Activated T-helper 1 cell treated with Interleukin-2 at 50 U/mL for 16 hours (primary cell): ENCODE results near the gene NHLRC4.

Source experiments
- DNase-seq: peaks from one replicate; pipeline ENCODE4 v3.0.0-alpha.2; 2020; ENCODE audit warnings: low read depth

Gene NHLRC4

GRCh38 chr16:582614-583331, 16.0 kb downstream of the NHLRC4 start:
- DNase-seq = no peak

GRCh38 chr16:583470-583814, 16.6 kb downstream of the NHLRC4 start:
- no peak for DNase-seq

- DNase-seq = no peak
Measured at GRCh38 chr16:583815-584591, 17.2 kb downstream of the NHLRC4 start.

- no peak for DNase-seq
Measured at GRCh38 chr16:585351-585750, 18.5 kb downstream of the NHLRC4 start.

GRCh38 chr16:586047-586644, 19.3 kb downstream of the NHLRC4 start:
- DNase-seq = no peak

- no peak for DNase-seq
Measured at GRCh38 chr16:586645-587590, 20.1 kb downstream of the NHLRC4 start.

GRCh38 chr16:588639-588888, 21.8 kb downstream of the NHLRC4 start:
- DNase-seq = peak; percentile 39

- DNase-seq = peak; percentile 95
Measured at GRCh38 chr16:588889-589657, 22.3 kb downstream of the NHLRC4 start.

- peak; percentile 98 for DNase-seq
Measured at GRCh38 chr16:589658-590187, 22.9 kb downstream of the NHLRC4 start, which contains the start of gene RAB40C. RAB40C (plus strand) TSS chr16:590066; CDS start chr16:590292, 226 bp downstream.

- no peak for DNase-seq
Measured at GRCh38 chr16:590188-590814, 23.5 kb downstream of the NHLRC4 start.

GRCh38 chr16:590815-591200, 24.0 kb downstream of the NHLRC4 start:
- no peak for DNase-seq

- no peak for DNase-seq
Measured at GRCh38 chr16:591231-591630, 24.4 kb downstream of the NHLRC4 start.

- DNase-seq = no peak
Measured at GRCh38 chr16:591892-592517, 25.2 kb downstream of the NHLRC4 start.

GRCh38 chr16:592518-593306, 25.9 kb downstream of the NHLRC4 start:
- no peak for DNase-seq

GRCh38 chr16:593406-593805, 26.6 kb downstream of the NHLRC4 start:
- no peak for DNase-seq

- DNase-seq = no peak
Measured at GRCh38 chr16:593807-594206, 27.0 kb downstream of the NHLRC4 start.

- DNase-seq = no peak
Measured at GRCh38 chr16:595094-595528, 28.3 kb downstream of the NHLRC4 start.

- no peak for DNase-seq
Measured at GRCh38 chr16:595942-596735, 29.3 kb downstream of the NHLRC4 start.

GRCh38 chr16:596736-597060, 29.9 kb downstream of the NHLRC4 start:
- no peak for DNase-seq
